PFSK-1 (cell line): ENCODE data around the gene GTF2H3.
A peak's percentile ranks its signal among the peaks of the same experiment; 100 is the strongest.

ENCODE experiments used
- FOXP2 ChIP-seq: optimal IDR thresholded peaks from 2 replicates; pipeline ENCODE3; 2011; ENCODE audit warnings: borderline replicate concordance, control low read depth, inconsistent platforms; ENCODE audit not compliant: insufficient read depth; ENCODE audit errors: extremely low read length, extremely low read depth
- POLR2AphosphoS5 ChIP-seq: IDR thresholded peaks from 2 replicates; pipeline ENCODE4 v1.6.1; 2012; ENCODE audit warnings: low read depth, mild to moderate bottlenecking, control low read depth, low read length, moderate library complexity
- SIN3A ChIP-seq: IDR thresholded peaks from 2 replicates; pipeline ENCODE4 v1.6.1; 2012; ENCODE audit warnings: mild to moderate bottlenecking, low read length, moderate library complexity, borderline replicate concordance; ENCODE audit not compliant: insufficient read depth
- TAF1 ChIP-seq: IDR thresholded peaks from 2 replicates; pipeline ENCODE4 v1.6.1; 2012; ENCODE audit warnings: low read length, control low read depth, borderline replicate concordance; ENCODE audit not compliant: insufficient read depth
- TF ChIP-seq, protein P1 (sequence below), 2 experiments: IDR thresholded peaks; 2 replicates each; pipeline versions ENCODE4 v1.6.1 to v1.8.0; 2011 to 2012; ENCODE audit warnings: low read depth in 2 of 2, low read length in 2 of 2, control low read depth in 1 of 2, inconsistent platforms in 1 of 2, mild to moderate bottlenecking in 1 of 2, moderate library complexity in 1 of 2; ENCODE audit not compliant: insufficient read depth in 1 of 2

The GTF2H3 gene

DNA sequence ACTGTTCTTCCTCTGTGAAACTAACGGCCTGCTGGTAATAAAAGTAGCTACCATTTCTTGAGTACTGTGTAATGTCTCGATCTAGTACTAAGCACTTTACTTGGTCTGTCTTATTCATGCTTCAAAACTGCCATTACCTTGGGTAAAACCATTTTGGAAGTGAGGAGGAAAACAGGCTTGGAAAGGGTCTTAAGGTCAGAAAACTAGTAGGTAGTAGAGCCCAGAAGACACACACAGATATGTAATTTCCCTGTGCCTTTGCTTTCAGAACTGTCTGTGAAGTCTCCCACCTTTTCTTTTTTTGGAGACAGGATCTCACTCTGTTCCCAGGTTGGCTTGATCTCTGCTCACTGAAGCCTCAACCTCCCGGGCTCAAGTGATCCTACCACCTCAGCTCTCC lies 35.1 kb upstream of the GTF2H3 start:
- TF ChIP-seq, protein P1, sequence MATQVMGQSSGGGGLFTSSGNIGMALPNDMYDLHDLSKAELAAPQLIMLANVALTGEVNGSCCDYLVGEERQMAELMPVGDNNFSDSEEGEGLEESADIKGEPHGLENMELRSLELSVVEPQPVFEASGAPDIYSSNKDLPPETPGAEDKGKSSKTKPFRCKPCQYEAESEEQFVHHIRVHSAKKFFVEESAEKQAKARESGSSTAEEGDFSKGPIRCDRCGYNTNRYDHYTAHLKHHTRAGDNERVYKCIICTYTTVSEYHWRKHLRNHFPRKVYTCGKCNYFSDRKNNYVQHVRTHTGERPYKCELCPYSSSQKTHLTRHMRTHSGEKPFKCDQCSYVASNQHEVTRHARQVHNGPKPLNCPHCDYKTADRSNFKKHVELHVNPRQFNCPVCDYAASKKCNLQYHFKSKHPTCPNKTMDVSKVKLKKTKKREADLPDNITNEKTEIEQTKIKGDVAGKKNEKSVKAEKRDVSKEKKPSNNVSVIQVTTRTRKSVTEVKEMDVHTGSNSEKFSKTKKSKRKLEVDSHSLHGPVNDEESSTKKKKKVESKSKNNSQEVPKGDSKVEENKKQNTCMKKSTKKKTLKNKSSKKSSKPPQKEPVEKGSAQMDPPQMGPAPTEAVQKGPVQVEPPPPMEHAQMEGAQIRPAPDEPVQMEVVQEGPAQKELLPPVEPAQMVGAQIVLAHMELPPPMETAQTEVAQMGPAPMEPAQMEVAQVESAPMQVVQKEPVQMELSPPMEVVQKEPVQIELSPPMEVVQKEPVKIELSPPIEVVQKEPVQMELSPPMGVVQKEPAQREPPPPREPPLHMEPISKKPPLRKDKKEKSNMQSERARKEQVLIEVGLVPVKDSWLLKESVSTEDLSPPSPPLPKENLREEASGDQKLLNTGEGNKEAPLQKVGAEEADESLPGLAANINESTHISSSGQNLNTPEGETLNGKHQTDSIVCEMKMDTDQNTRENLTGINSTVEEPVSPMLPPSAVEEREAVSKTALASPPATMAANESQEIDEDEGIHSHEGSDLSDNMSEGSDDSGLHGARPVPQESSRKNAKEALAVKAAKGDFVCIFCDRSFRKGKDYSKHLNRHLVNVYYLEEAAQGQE (IDR thresholded peaks at IDR 0.05; ENCODE audit: insufficient read depth in 1 of 2, low read depth in 2 of 2, low read length in 2 of 2) = no peak
- TF ChIP-seq TAF1 (no peak), SIN3A (no peak), POLR2AphosphoS5 (no peak), FOXP2 (no peak)

DNA sequence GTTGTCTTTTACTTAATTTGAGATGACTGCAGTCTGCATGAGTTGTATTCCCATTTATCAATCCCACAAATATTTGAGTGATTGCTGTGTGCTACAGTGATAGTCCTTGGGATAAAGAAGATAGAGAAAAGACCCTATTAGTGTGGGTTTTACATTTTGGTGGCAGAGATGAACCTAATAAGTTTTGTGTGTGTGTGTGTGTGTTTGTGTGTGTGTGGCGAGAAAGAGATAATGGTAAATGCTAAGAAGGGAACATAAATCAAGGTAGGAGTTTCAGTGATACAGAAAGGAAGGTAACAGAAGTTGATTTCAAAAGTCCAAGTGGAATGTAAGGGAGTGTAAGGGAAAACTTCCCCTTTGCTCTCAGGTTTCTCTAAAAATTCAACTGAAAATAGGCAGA lies 34.3 kb upstream of the GTF2H3 start:
- TF ChIP-seq FOXP2 (no peak), POLR2AphosphoS5 (no peak), SIN3A (no peak), TAF1 (no peak)
- TF ChIP-seq, protein P1 (IDR thresholded peaks at IDR 0.05; ENCODE audit: insufficient read depth in 1 of 2, low read depth in 2 of 2, low read length in 2 of 2) = no peak

DNA sequence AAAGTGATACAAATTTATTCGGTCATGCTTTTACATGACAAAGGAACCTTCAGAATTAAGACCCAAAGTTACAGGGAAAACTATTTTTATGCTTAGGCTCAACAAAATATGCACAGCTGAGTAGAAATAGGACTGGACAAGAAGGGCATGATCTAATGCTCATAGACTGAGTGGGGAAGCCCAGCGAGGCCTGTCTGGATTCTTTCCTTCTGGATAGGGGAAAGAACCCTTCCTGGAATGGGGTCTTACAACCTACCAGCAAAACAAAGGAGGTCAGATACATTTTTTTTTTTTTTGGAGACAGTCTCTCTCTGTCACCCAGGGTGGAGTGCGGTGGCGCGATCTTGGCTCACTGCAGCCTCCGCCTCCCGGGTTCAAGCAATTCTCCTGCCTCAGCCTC lies 33.9 kb upstream of the GTF2H3 start:
- TF ChIP-seq, protein P1 (IDR thresholded peaks at IDR 0.05; ENCODE audit: insufficient read depth in 1 of 2, low read depth in 2 of 2, low read length in 2 of 2) = no peak
- TF ChIP-seq FOXP2 (no peak), SIN3A (no peak), POLR2AphosphoS5 (no peak), TAF1 (no peak)

DNA sequence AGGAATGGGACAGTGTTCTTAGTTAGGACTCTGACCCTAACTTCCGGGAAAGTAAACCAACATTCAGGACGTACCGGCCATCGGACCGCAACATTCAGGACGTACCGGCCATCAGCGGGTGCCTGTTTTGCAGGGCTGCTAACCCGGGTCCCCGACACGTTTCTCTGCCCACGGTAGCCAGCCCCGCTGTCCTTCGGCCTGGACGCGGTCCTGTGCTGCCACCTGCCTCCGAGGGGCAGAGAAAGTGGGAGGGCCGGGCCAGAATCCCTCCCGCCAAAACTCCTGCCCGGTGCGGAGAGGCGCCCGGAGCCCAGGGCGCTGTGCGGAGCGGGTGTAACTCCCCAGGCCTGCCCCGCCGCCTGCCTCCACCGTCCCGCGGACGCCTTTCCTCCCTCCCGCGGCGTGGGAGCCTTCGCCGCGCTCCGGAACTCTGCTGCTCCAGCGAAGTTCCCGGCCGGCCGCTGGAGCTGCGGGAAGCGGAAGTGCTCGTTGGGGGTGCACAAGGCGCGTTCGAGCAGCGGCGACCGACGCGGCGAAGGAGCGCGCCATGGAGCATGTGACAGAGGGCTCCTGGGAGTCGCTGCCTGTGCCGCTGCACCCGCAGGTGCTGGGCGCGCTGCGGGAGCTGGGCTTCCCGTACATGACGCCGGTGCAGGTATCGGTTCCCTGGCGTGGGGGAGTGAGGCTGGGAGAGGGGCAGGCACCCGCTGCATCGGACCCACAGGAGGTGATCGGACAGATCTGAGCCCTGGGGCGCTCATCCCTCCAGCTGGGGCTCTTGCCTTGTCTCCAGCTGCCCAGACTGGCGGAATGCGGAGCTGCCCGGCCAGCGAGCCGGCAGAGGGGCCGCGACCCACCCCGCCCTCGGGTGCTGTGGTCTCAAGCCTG lies 31.8 kb upstream of the GTF2H3 start, which contains the start of gene DDX55:
Gene DDX55, plus strand, starts transcription at position 498 of the 888 bp plus-strand sequence. Its CDS starts 50 bp downstream, at position 548.
- TF ChIP-seq POLR2AphosphoS5 (peak; percentile 89), FOXP2 (peak; percentile 72), TAF1 (peak; percentile 97), SIN3A (peak; percentile 88; the same call in 1 of the 2 replicates)
- TF ChIP-seq, protein P1 (IDR thresholded peaks at IDR 0.05; ENCODE audit: insufficient read depth in 1 of 2, low read depth in 2 of 2, low read length in 2 of 2) = peak; percentile 49 to 69; a peak in 2 of 4 replicates

DNA sequence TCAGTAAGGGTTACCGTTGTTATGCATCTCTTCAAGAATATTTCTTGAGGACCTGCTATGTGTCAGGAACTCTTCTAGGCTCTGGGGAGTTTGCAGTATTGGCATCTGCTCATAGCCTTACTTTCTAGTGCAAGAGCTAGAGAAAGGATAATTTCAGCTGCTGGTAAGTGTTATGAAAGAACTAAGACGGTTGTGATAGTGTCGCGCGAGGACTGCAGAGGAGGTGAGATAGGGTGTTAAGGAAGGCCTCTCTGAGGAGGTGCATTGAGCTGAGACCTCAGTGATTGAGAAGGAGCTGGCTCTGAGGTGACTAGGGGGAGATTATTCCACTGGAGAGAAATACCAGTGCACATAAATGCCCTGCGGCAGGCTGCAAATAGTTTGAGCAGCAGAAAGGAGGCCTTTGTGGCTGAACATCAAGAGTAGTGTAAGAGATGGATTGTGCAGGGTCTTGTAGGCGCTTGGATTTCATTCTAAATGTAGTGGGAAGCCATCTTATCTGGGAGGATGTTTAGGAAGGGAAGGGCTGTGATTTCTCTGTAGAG lies 30.9 kb upstream of the GTF2H3 start:
- TF ChIP-seq, protein P1 (IDR thresholded peaks at IDR 0.05; ENCODE audit: insufficient read depth in 1 of 2, low read depth in 2 of 2, low read length in 2 of 2) = no peak
- TF ChIP-seq FOXP2 (no peak), POLR2AphosphoS5 (no peak), SIN3A (no peak), TAF1 (no peak)
